GM12878 (cell line): ENCODE data around the gene SHFL. TPM values are rescaled to one million over a fixed set of nuclear protein-coding genes. Genes with fewer than 3 reads are reported as not detected.

Experiments
- BCLAF1 ChIP-seq: fragments of 450-650 bp; IDR thresholded peaks from 2 replicates; pipeline ENCODE4 v1.6.1; 2017; ENCODE audit warnings: antibody characterized with exemption, mild to moderate bottlenecking, moderate library complexity
- BHLHE40 ChIP-seq, 2 experiments: fragments of 450-650 bp in 1 of 2; IDR thresholded peaks; 2 replicates each; pipeline ENCODE4 v1.6.1; 2011 to 2017; ENCODE audit warnings: low read depth in 2 of 2, borderline replicate concordance in 1 of 2, improper control_type of control experiment in 1 of 2, low read length in 1 of 2, mild to moderate bottlenecking in 1 of 2
- BRCA1 ChIP-seq: IDR thresholded peaks from 2 replicates; pipeline ENCODE4 v1.6.1; 2011; ENCODE audit warnings: low read depth, low read length, improper control_type of control experiment
- EGR1 ChIP-seq, 2 experiments: IDR thresholded peaks; 1 replicate in 1 of 2; 2 replicates in 1 of 2; pipeline ENCODE4 v1.6.1; 2011 to 2012; ENCODE audit warnings: low read depth in 2 of 2, low read length in 2 of 2, borderline replicate concordance in 1 of 2, mild to moderate bottlenecking in 1 of 2, moderate library complexity in 1 of 2
- FOXM1 ChIP-seq: IDR thresholded peaks from 2 replicates; pipeline ENCODE4 v1.6.1; 2012; ENCODE audit warnings: low read depth, mild to moderate bottlenecking, inconsistent platforms, low read length, moderate library complexity
- NBN ChIP-seq: fragments of 450-650 bp; IDR thresholded peaks from 2 replicates; pipeline ENCODE4 v1.6.1; 2016
- NR2F1 ChIP-seq: fragments of 450-650 bp; conservative IDR thresholded peaks from 2 replicates; pipeline ENCODE4 v1.6.1; 2017; ENCODE audit warnings: mild to moderate bottlenecking
- POLR2AphosphoS2 ChIP-seq: IDR thresholded peaks from 2 replicates; pipeline ENCODE4 v1.6.1; 2011; ENCODE audit warnings: low read depth, mild to moderate bottlenecking, low read length, improper control_type of control experiment, moderate library complexity
- RCOR1 ChIP-seq: conservative IDR thresholded peaks from 2 replicates; pipeline ENCODE4 v1.6.1; 2012; ENCODE audit warnings: low read depth, low read length, improper control_type of control experiment
- STAT3 ChIP-seq: IDR thresholded peaks from 2 replicates; pipeline ENCODE4 v1.6.1; 2011; ENCODE audit warnings: low read depth, low read length, improper control_type of control experiment
- TCF7 ChIP-seq: IDR thresholded peaks from 2 replicates; pipeline ENCODE4 v1.6.1; 2014; ENCODE audit warnings: antibody characterized with exemption, borderline replicate concordance
- ZBED1 ChIP-seq: IDR thresholded peaks from 2 replicates; pipeline ENCODE4 v1.6.1; 2016; ENCODE audit warnings: borderline replicate concordance
- ZBTB11 ChIP-seq: fragments of 450-650 bp; formaldehyde crosslinking; IDR thresholded peaks from 2 replicates; pipeline ENCODE4 v1.5.0; 2022; ENCODE audit warnings: mild to moderate bottlenecking, missing genetic modification characterization
- ZNF207 ChIP-seq: fragments of 450-650 bp; IDR thresholded peaks from 2 replicates; pipeline ENCODE4 v1.6.1; 2014; ENCODE audit warnings: antibody characterized with exemption, mild to moderate bottlenecking, borderline replicate concordance
- ZNF274 ChIP-seq: IDR thresholded peaks from one replicate; pipeline ENCODE4 v1.8.0; 2011; ENCODE audit not compliant: insufficient read length, insufficient read depth
- polyA plus RNA-seq, 11 experiments: library from polyadenylated mRNA; depleted of rRNA in 4 of 11; unstranded in 6 of 11; stranded (reverse) in 5 of 11; fragments of >200 nt; fragmentation: Nextera tagmentation in 4 of 11; fragmentation: Illumina TruSeq in 1 of 11; extraction: Ambion mirVana in 4 of 11; extraction: Trizol in 1 of 11; gene quantifications; 1 replicate in 1 of 11; 2 replicates in 10 of 11; pipeline versions ENCODE4 v1.2.1 to v1.2.3, GENCODE V29; 2011 to 2016; ENCODE audit warnings: inconsistent platforms in 2 of 11, missing spikeins in 2 of 11, low read depth in 1 of 11
- total RNA-seq, 4 experiments: library from RNA; depleted of rRNA in 3 of 4; stranded (reverse); fragments of >200 nt in 3 of 4; fragmentation: Illumina TruSeq in 1 of 4; extraction: Trizol in 1 of 4; gene quantifications; 2 replicates each; pipeline versions ENCODE4 v1.2.1 to v1.2.3, GENCODE V29; 2013 to 2021
- TF ChIP-seq, protein P1 (sequence below): IDR thresholded peaks from 2 replicates; pipeline ENCODE4 v1.6.1; 2011; ENCODE audit warnings: borderline replicate concordance, low read depth, mild to moderate bottlenecking, moderate library complexity, mixed read lengths, low read length; ENCODE audit not compliant: insufficient read depth; ENCODE audit errors: extremely low read length
- TF ChIP-seq, protein P2 (sequence below): IDR thresholded peaks from 2 replicates; pipeline ENCODE4 v1.6.1; 2012; ENCODE audit warnings: mild to moderate bottlenecking, low read depth, low read length
- TF ChIP-seq, protein P3 (sequence below): IDR thresholded peaks from 2 replicates; pipeline ENCODE4 v1.6.1; 2012; ENCODE audit warnings: low read depth, low read length, improper control_type of control experiment

SHFL gene
- total and polyA plus RNA-seq, 10 of the 15 experiments (the other 5 are each of a cell fraction or from before 2014, with no cell fraction given): 8.0 to 83.8 (median 40.7) TPM

GRCh38 chr19:10102787-10103236 lies 16.7 kb downstream of the SHFL start (continued):
- TF ChIP-seq BCLAF1 (no peak), EGR1 (IDR thresholded peaks at IDR 0.05; ENCODE audit: borderline replicate concordance in 1 of 2, low read depth in 2 of 2, low read length in 2 of 2) (peak in 1 of 2 experiments; percentile 97; a peak in 2 of 3 replicates), RCOR1 (no peak), STAT3 (no peak), POLR2AphosphoS2 (peak; percentile 76), FOXM1 (0 out of 2 replicates have a peak, but pooled peaks have one; percentile 78), ZBTB11 (CRISPR knock-in tag) (no peak), BRCA1 (no peak), ZNF207 (no peak), BHLHE40 (IDR thresholded peaks at IDR 0.05; ENCODE audit: borderline replicate concordance in 1 of 2, low read depth in 2 of 2, low read length in 1 of 2) (peak; percentile 68 to 82), NBN (peak; percentile 67; the same call in 1 of the 2 replicates), ZBED1 (no peak; the same call in 1 of the 2 replicates), ZNF274 (no peak), TCF7 (no peak), NR2F1 (0 out of 2 replicates have a peak, but pooled peaks have one; percentile 13)
- TF ChIP-seq, protein P1, sequence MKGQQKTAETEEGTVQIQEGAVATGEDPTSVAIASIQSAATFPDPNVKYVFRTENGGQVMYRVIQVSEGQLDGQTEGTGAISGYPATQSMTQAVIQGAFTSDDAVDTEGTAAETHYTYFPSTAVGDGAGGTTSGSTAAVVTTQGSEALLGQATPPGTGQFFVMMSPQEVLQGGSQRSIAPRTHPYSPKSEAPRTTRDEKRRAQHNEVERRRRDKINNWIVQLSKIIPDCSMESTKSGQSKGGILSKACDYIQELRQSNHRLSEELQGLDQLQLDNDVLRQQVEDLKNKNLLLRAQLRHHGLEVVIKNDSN: no peak
- TF ChIP-seq, protein P2, sequence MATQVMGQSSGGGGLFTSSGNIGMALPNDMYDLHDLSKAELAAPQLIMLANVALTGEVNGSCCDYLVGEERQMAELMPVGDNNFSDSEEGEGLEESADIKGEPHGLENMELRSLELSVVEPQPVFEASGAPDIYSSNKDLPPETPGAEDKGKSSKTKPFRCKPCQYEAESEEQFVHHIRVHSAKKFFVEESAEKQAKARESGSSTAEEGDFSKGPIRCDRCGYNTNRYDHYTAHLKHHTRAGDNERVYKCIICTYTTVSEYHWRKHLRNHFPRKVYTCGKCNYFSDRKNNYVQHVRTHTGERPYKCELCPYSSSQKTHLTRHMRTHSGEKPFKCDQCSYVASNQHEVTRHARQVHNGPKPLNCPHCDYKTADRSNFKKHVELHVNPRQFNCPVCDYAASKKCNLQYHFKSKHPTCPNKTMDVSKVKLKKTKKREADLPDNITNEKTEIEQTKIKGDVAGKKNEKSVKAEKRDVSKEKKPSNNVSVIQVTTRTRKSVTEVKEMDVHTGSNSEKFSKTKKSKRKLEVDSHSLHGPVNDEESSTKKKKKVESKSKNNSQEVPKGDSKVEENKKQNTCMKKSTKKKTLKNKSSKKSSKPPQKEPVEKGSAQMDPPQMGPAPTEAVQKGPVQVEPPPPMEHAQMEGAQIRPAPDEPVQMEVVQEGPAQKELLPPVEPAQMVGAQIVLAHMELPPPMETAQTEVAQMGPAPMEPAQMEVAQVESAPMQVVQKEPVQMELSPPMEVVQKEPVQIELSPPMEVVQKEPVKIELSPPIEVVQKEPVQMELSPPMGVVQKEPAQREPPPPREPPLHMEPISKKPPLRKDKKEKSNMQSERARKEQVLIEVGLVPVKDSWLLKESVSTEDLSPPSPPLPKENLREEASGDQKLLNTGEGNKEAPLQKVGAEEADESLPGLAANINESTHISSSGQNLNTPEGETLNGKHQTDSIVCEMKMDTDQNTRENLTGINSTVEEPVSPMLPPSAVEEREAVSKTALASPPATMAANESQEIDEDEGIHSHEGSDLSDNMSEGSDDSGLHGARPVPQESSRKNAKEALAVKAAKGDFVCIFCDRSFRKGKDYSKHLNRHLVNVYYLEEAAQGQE: no peak
- TF ChIP-seq, protein P3, sequence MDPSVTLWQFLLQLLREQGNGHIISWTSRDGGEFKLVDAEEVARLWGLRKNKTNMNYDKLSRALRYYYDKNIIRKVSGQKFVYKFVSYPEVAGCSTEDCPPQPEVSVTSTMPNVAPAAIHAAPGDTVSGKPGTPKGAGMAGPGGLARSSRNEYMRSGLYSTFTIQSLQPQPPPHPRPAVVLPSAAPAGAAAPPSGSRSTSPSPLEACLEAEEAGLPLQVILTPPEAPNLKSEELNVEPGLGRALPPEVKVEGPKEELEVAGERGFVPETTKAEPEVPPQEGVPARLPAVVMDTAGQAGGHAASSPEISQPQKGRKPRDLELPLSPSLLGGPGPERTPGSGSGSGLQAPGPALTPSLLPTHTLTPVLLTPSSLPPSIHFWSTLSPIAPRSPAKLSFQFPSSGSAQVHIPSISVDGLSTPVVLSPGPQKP: no peak
